Stimulated activated CD4-positive, alpha-beta T cell treated with anti-CD3 and anti-CD28 coated beads, Interleukin-12 subunit alpha, Interleukin-12 subunit beta, amount 100 ng/mL, for 48 hours (primary cell): Measurements from ENCODE around the gene PIGV.

Experiments used
- DNase-seq, 3 donors: peaks; one replicate each; pipeline ENCODE4 v3.0.0-alpha.2; 2020; ENCODE audit warnings: low read depth in 2 of 3, low spot score in 1 of 3

The PIGV gene

DNA sequence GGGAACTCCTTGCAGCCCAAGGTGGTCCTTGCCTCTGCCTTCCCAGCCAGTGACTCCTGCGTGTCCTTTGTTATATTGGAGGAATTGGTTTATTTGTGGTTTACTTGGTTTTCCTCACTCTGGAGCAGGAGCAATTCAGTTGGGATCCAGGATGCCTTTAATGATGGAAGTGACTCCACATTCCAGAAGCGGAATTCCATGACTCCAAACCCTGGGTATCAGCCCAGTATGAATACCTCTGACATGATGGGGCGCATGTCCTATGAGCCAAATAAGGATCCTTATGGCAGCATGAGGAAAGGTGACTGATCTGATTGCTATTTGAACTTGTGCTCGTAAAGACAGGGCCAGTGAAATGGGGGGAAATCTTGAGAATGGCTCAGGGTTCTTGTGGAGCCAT is 15.1 kb upstream of the PIGV start:
- DNase-seq = no peak

DNA sequence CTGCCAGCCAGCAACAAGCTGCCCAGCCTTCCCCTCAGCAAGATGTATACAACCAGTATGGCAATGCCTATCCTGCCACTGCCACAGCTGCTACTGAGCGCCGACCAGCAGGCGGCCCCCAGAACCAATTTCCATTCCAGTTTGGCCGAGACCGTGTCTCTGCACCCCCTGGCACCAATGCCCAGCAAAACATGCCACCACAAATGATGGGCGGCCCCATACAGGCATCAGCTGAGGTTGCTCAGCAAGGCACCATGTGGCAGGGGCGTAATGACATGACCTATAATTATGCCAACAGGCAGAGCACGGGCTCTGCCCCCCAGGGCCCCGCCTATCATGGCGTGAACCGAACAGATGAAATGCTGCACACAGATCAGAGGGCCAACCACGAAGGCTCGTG is 13.3 kb upstream of the PIGV start:
- no peak for DNase-seq

DNA sequence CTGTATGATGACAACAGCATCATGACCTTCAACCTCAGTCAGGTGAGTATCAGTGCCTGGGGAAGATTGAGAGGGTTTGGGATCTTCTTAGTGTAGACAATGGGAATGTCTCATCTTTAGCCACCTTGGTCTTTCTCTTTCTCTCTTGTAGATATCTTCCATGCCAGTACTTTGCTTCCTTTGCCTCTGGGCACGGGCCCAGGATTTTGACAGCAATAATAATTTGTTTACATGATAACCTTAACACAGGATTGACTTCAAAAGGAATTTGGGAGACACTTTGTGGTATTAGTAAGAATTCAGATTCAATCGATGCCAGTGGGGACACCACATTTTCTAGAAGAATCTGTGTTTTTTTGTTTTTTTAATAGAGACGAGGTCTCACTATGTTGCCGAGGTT is 12.1 kb upstream of the PIGV start:
- DNase-seq = no peak

DNA sequence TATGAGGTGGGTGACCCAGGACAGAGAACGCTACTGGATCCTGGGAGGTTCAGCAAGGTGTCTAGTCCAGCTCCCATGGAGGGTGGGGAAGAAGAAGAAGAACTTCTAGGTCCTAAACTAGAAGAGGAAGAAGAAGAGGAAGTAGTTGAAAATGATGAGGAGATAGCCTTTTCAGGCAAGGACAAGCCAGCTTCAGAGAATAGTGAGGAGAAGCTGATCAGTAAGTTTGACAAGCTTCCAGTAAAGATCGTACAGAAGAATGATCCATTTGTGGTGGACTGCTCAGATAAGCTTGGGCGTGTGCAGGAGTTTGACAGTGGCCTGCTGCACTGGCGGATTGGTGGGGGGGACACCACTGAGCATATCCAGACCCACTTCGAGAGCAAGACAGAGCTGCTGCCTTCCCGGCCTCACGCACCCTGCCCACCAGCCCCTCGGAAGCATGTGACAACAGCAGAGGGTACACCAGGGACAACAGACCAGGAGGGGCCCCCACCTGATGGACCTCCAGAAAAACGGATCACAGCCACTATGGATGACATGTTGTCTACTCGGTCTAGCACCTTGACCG is 8.6 kb upstream of the PIGV start:
- no peak for DNase-seq

DNA sequence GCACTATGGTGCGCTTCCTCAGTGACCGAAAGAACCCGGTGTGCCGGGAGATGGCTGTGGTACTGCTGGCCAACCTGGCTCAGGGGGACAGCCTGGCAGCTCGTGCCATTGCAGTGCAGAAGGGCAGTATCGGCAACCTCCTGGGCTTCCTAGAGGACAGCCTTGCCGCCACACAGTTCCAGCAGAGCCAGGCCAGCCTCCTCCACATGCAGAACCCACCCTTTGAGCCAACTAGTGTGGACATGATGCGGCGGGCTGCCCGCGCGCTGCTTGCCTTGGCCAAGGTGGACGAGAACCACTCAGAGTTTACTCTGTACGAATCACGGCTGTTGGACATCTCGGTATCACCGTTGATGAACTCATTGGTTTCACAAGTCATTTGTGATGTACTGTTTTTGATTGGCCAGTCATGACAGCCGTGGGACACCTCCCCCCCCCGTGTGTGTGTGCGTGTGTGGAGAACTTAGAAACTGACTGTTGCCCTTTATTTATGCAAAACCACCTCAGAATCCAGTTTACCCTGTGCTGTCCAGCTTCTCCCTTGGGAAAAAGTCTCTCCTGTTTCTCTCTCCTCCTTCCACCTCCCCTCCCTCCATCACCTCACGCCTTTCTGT is 7.3 kb upstream of the PIGV start:
- DNase-seq = no peak

DNA sequence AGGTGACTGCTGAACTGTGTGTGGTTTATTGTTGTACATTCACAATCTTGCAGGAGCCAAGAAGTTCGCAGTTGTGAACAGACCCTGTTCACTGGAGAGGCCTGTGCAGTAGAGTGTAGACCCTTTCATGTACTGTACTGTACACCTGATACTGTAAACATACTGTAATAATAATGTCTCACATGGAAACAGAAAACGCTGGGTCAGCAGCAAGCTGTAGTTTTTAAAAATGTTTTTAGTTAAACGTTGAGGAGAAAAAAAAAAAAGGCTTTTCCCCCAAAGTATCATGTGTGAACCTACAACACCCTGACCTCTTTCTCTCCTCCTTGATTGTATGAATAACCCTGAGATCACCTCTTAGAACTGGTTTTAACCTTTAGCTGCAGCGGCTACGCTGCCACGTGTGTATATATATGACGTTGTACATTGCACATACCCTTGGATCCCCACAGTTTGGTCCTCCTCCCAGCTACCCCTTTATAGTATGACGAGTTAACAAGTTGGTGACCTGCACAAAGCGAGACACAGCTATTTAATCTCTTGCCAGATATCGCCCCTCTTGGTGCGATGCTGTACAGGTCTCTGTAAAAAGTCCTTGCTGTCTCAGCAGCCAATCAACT is 6.4 kb upstream of the PIGV start:
- DNase-seq = no peak

DNA sequence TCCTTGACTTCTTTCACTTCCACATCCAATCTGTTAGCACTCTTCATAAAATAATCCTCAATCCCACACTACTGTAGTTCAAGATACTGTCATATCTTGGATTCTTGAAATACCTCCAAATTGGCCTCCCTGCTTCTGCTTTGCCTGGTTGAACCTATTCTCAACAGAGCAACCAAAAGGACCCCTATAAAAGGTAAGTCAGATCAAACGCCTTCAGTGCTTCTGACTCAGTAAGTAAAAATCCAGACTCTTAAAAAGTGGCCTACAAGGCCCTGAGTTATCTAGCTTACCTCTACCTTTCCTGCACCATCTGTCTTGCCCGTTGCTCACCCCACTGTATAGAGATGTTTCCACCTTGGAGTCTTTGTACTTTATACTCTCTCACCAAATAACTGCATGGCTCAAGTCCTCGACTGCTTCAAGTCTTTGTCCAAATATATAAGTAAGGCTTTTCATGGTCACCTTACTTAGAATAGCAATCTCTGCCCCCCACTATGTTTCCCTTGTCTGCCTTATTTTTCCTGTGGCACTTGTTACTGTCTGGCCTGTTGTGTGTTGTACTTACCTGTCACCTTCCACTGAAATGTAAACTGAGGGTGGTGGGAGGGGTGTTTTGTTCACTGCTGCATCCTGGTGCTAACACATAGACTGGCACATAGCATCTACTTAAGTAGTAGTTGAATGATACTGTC is 5.1 kb upstream of the PIGV start:
- DNase-seq = no peak

DNA sequence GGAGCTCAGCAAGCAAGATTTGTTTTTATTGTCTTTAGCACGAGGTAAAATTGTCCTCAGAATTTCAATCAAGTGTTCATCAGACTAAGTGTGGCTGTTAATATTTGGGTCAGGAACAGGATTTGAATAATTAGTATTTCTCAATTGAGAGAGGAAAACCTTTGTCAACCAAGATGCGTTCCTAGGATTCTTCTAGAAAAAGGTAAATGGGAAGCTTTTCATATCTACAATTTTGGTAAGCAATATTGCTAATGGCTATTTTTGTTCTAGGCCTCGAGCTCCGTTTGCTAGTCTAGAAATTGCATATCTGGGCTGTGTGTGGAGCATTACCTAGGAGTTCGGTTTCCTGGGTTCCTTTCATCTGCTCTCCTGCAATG is 4.1 kb upstream of the PIGV start:
- DNase-seq = no peak

DNA sequence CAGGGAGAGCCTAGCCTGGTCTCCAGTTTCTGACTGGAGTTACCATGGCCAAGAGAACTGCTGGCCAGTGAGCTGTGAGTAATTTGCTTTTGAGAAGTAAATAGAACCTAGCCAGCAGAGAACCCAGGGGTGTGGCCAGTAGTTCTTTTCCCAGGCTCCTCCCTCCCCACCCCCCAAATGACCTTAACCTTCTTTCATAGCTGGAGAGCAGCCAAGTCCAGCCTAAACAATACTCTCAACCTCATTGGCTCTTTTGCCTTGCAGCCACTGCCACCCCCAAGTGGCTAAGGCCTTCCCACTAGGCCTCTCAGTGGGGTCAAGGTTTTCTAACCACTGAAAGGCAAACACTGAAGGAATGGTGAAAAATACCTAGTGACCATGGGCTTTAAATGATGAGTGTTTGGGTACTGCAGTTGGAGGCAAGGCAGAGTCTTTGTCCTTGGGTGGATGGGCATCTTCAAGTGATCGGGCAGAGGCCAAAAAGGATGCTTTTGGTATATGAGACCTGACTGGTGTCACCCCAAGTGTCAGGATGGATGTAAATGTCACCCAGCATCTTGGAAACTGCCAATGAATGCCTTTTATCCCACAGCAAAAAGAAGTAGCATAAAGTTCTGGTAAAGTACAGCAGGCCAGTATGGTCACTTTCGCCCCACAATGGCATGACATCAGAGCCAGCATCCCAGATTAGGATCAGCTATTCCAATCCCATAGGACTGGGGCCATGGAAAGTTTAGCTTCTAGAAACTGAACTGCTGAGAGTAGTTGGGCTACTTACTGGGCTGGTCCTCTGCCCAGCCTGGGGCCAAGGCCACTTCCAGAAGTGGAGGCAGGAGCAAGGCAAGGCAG is 3.5 kb upstream of the PIGV start:
- DNase-seq = no peak

DNA sequence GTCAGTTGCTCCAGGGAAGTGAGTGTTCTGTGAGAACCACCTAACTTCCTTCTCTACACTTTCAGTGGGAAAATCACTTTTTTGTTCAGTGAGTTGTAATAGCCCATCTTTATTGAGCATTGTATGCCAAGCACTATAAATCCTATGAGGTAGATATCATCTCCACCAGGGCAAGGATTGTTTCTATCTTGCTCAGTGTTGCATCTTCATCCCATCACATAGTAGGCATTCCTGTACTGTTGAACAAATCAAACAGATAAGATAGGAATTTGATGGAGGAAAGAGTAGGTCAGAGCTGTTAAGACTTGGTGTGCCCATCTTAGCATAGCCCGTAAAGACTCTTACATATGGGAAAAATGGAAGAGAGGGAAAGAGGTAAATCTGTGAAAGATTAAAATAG is 2.9 kb upstream of the PIGV start:
- DNase-seq = no peak

DNA sequence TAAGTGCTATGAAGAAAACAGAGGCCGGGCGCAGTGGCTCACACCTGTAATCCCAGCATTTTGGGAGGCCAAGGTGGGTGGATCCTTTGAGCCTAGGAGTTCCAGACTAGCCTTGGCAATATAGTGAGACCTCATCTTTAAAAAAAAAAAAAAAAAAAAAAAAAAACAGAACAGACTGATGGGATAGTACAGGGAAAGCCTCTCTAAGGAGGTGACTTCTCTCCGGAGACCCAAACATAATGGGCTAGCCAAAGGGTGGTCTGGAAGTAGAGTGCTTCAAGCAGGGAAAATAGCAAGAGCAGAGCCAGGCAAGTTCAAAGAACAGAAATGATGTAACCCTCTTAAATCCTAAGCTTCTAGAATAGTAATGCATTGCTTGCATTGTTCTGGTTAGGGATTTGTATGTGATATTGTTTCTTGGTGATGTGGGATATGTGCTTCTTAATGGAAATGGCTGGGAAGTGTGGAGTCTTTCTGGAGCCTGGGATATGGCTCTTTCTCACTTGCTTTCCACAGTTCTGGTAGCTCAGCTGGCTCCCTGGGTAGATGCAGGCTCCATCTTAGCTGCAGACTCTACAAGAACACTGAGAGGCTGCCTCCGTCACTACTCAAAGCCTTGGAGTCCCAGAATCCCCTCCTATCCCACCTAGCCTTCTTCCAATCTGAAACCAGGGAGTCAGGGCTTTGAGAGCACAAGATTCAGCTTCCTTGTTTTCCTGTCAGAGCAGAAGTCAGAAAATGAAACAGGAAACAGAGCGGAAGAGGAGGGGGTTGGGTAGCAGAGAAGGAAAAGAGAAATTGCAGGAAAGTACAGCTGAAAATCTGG is 1.9 kb upstream of the PIGV start:
- DNase-seq = no peak

DNA sequence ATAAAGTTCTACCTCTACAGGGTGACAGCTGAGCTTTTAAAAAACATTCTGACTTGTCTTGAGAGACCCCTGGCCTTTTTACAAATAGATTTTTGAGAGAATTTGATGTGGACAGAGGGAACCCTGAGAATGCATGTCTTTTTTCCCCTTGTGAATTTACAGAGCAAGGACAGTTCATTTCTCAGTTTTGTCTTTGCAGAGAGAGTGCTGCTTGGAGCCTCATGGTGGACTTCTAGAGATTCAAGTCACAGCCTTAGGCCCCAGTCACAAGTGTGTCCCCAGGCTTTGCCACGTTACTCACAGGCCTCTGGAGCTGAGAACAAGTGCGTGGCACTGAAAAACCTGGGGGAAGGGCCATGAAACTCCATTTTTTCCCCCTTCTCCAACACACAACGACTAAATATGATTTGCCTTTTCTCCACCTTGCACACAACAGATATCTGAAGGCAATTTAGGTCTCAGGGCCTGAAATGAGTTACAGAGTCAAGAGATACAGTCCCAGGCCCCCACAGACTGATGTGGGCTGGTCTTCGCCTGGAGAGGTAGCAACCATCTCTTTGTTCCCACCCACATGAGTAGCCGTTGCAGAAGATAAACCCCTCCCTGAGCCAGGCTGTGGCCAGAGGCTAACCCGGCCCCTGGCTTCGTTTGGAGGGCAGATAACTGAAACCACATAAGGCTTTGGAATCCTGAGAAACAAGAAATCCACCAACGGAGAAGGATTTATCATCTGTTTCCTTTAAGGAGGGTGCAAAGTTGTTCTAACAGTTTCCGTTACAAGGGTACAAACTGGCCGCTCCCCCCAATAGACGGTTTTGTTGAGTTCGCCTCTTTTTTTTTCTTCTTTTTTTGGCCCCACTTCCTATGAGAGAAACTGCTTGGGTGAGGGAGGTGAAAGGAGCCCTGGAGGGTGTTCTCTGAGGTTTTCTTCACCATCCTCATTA is 1.0 kb upstream of the PIGV start:
- peak in 1 of 3 donors; percentile 28 for DNase-seq

DNA sequence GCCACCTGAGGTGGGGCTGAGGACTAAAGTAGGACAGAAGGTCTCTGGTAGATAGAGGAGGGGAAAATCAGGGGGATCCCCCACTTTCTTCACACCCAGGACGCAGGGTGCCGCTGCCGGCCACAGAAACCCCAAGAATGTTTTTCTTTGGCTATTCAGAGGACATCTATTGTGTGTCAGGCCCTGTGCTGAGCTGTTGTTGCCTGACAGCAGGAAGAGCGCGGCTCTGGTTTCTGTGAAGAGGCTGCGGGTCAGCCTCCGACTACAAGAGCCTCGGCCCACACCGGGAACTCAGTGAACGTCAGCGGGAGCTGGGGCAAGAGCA is 407 bp upstream of the PIGV start:
- peak; percentile 55 to 69 (median 69) for DNase-seq

DNA sequence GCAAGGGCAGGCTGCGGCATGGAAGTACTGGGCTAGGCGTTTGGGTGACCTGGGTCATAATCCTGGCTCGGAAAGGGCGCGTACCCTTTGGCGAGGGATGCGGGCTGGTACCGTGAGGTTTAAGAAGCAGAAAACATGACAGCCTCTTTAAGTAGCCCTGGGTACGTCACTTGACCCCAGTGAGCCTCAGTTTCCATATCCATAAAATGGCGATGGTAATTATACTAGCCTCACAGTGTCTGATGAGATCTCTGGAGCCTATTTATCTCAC is 700 bp downstream of the PIGV start:
- peak in 1 of 3 donors; percentile 31 for DNase-seq

DNA sequence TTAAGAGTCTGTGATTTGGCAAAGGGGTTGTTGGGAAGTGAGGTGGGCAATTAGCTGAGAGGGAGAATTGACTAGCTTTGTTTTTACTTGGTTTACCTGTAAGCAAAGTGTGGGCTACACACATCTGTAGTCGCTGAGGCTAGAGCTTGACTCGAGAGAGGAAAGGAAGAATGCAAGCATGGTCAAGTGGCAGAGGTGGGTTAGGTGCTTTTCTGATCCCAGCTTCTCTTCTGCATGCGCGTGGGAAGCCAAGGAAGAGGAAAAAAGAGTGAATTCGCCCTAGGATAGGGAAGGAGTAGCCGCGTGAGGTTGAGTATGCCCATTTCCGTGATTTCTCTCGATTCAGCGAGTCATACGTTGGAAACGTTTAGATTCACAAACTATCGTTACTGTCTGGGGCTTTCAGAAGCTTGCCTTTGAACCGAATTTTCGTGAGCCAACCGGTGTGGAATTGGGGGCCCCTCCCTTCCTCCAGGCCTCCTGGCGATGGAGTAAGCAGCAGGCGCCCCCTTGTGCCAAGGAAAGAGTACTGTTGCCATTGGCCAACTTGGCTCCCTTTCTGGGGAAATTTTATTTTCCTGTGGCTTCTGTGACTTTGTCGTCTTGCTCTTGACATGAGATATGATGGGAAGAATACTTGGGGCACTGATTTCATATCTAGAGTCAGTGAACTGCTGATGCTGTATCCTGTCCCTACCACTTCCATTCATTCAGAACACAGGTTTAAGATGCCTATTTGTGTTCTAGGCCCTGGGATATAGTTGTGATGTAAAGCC is 1.3 kb downstream of the PIGV start:
- peak; percentile 83 to 88 (median 85) for DNase-seq

DNA sequence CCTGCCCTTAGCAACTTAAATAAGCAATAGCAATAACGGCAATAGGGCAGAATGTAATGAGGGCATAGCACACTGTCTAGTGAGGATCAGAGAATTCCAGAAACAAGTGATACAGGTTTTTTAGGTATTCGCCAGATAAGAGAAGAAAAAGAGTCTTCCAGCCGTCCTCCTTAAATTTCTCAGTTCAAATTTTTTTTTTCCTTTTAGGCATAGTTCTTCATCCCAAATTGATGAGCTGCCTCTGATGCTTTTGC is 1.8 kb downstream of the PIGV start:
- no peak for DNase-seq

DNA sequence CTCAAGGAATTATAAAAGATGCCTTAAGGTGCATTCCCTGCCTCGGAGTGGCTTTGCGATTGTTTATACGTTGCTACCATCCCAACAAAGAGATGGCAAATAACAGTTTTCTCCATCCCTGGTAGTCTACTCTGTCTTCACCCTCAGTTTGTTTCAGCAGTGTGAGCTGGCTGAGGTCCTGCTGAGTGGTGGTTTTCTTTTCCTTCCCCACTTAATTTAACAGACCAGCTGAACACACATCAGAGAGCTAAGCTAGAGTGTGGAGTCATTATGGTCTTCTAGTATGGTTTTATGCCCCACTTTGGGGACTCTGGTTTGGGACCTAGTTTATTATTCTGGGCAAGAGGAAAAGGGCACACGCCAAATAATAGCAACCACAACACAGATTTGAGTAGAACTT is 2.2 kb downstream of the PIGV start:
- no peak for DNase-seq

DNA sequence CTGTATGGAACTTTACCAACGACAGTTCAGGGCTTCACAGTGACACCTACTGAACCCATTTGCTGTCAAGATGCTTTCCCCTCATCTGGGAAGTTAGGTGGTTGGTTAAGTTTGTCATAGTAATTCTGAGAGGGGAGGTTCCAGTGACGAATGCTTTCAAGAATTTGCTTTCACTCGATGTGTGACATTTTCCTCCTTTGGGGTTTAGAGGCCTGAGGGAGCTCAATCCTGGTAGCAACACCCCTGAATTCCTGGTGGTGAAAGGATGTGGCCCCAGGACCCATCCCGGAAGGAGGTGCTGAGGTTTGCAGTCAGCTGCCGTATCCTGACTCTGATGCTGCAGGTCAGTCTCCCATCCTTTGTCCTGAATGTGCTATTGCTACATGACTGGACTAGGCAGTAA is 2.8 kb downstream of the PIGV start:
- peak in 1 of 3 donors; percentile 54 for DNase-seq

DNA sequence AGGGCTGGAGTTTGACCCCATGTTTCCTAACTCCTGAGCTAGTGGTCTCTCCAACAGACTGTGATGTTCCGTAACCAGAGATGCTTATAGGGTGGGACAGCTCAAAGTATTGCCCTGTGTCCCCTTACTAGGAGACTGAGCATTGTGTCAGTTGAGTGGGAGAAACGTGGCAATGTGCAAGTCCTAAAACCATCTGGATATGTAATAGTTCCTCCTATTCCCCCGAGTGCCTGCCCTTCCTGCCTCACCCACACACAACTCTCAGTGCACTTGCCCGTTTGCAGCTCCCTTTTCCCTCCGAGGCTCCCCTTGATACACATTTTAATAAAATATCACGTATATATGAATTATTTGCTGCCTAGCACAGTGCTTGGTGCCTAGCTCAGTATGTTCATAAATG is 3.4 kb downstream of the PIGV start:
- DNase-seq = no peak

DNA sequence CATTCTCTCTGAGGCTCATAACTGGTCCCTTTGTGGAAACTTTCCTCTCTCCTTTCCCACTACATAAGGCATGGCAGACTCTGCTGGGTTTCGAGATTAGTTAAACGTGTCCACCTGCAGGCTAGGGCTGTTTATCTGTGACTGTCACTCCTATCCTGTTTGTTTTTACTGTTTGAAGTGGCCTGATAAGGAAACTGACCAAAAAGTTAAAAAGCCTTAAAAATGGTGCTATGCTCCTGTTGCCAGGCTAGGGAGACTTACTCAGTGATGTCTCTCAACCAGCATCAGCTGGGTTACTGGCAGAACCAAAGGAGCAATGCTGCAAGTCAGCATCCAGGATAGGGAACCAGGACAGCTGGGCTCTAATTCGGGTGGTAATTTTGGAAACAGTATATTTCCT is 3.9 kb downstream of the PIGV start:
- no peak for DNase-seq
